Hepatocyte (in vitro differentiated cells): ENCODE results near the gene RYR3. TPM values are rescaled to one million over a fixed set of nuclear protein-coding genes. Genes with fewer than 3 reads are reported as not detected.

Experiments used
- DNase-seq: peaks from one replicate; pipeline ENCODE4 v3.0.0-alpha.2; 2016; ENCODE audit warnings: low spot score
- H2AFZ ChIP-seq: fragments of 200-600 bp; sonication (generic); 2 replicates; pipeline ENCODE4 v1.6.0; 2016; ENCODE audit warnings: antibody characterized with exemption, mild to moderate bottlenecking
- H3K27ac ChIP-seq: fragments of 200-600 bp; sonication (generic); 2 replicates; pipeline ENCODE4 v1.5.1; 2016; ENCODE audit warnings: mild to moderate bottlenecking
- H3K27me3 ChIP-seq: fragments of 200-600 bp; sonication (generic); 2 replicates; pipeline ENCODE4 v1.6.1; 2016
- H3K36me3 ChIP-seq: fragments of 200-600 bp; sonication (generic); replicated peaks from 2 replicates; pipeline ENCODE4 v1.5.1; 2016; ENCODE audit warnings: low read depth; ENCODE audit not compliant: insufficient read depth
- H3K4me1 ChIP-seq: fragments of 200-600 bp; sonication (generic); 2 replicates; pipeline ENCODE4 v1.5.1; 2016; ENCODE audit warnings: mild to moderate bottlenecking, moderate library complexity; ENCODE audit not compliant: insufficient read depth
- H3K4me2 ChIP-seq: fragments of 200-600 bp; sonication (generic); 2 replicates; pipeline ENCODE4 v1.6.0; 2016
- H3K4me3 ChIP-seq: fragments of 200-600 bp; sonication (generic); 2 replicates; pipeline ENCODE4 v1.5.1; 2016; ENCODE audit warnings: mild to moderate bottlenecking
- H3K79me2 ChIP-seq: fragments of 200-600 bp; sonication (generic); 2 replicates; pipeline ENCODE4 v1.6.0; 2017; ENCODE audit warnings: mild to moderate bottlenecking
- H3K9me2 ChIP-seq: fragments of 200-600 bp; sonication (generic); replicated peaks from 2 replicates; pipeline ENCODE4 v1.6.0; 2017; ENCODE audit warnings: mild to moderate bottlenecking; ENCODE audit not compliant: insufficient read depth
- H3K9me3 ChIP-seq: fragments of 200-600 bp; sonication (generic); 2 replicates; pipeline ENCODE4 v1.5.1; 2016; ENCODE audit warnings: low read depth, mild to moderate bottlenecking
- H4K20me1 ChIP-seq: fragments of 200-600 bp; sonication (generic); 2 replicates; pipeline ENCODE4 v1.6.0; 2016; ENCODE audit warnings: mild to moderate bottlenecking; ENCODE audit not compliant: insufficient read depth, poor library complexity, severe bottlenecking
- CTCF ChIP-seq: fragments of 200-600 bp; sonication (generic); IDR thresholded peaks from 2 replicates; pipeline ENCODE4 v1.5.1; 2016; ENCODE audit warnings: antibody characterized with exemption, mild to moderate bottlenecking; ENCODE audit not compliant: poor library complexity
- EZH2 ChIP-seq: fragments of 200-600 bp; sonication (generic); IDR thresholded peaks from 2 replicates; pipeline ENCODE4 v1.6.1; 2016; ENCODE audit warnings: antibody characterized with exemption, mild to moderate bottlenecking, borderline replicate concordance
- EZH2phosphoT487 ChIP-seq: fragments of 200-600 bp; sonication (generic); IDR thresholded peaks from one replicate; pipeline ENCODE4 v1.6.1; 2018; ENCODE audit warnings: antibody characterized with exemption, mild to moderate bottlenecking, low read depth, moderate library complexity; ENCODE audit not compliant: unreplicated experiment, severe bottlenecking
- WGBS: methylation state at CpG from one replicate; pipeline ENCODE4 v1.1.6; 2016; ENCODE audit warnings: low lambda C conversion rate; ENCODE audit errors: missing lambda C conversion rate; 5-methylcytosine and 5-hydroxymethylcytosine counted together
- polyA plus RNA-seq: library from polyadenylated mRNA; unstranded; fragments of >200 nt; fragmentation: Nextera tagmentation; extraction: Ambion mirVana; gene quantifications from 2 replicates; pipeline ENCODE4 v1.2.1, GENCODE V29; 2016
- total RNA-seq: library from RNA; depleted of rRNA; stranded (reverse); fragments of >200 nt; gene quantifications from 2 replicates; pipeline ENCODE4 v1.2.3, GENCODE V29; 2014

The RYR3 gene
- total and polyA plus RNA-seq, 2 experiments from 2014 or later: 0.36 to 0.37 TPM

DNA sequence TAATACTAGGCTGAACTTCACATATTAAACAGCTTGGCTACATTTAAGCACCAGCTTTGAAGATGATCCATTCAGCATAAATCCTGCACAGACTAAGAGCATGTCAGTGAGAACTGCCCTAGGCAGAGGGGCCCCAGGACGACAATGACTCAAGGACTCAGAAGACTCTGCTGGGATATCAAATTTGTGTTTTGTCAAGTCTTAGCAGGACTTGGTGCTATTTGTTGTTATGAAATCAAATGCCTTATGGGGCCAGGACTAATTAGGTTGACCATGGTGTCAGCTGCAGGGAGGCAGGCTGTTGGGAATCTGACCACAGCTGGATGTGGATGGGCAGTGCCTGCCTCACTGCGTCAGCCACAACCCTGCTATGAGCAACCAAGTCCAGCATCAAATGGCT lies 91.8 kb downstream of the RYR3 start:
- no peaks in the 10 kb centered on the region for H3K9me2 ChIP-seq
- H3K36me3 ChIP-seq: no peaks in the 10 kb centered on the region
- H3K4me2 ChIP-seq: no peak overlapping the region
- 75% methylated on average over 2 of the region's 2 CpGs for WGBS
- H3K9me3 ChIP-seq: no peaks in the 10 kb centered on the region
- no peaks in the 10 kb centered on the region for H3K4me1 ChIP-seq
- H3K27ac ChIP-seq: no peak overlapping the region
- TF ChIP-seq EZH2: no peak
- no peak for TF ChIP-seq EZH2phosphoT487
- H3K79me2 ChIP-seq: no peaks in the 10 kb centered on the region
- H3K27me3 ChIP-seq: no peaks in the 10 kb centered on the region
- no peak overlapping the region for H2AFZ ChIP-seq
- H4K20me1 ChIP-seq: no peaks in the 10 kb centered on the region
- DNase-seq: no peak
- no peak overlapping the region for H3K4me3 ChIP-seq

GRCh38 chr15:33405096-33405495 lies 94.3 kb downstream of the RYR3 start:
- 79% methylated on average over 1 of the region's 1 CpG for WGBS
- Histone ChIP-seq H3K4me2 (no peak overlapping the region), H3K79me2 (no peaks in the 10 kb centered on the region), H3K4me3 (no peak overlapping the region), H3K27ac (no peak overlapping the region), H3K9me3 (no peaks in the 10 kb centered on the region), H3K27me3 (no peaks in the 10 kb centered on the region), H3K9me2 (no peaks in the 10 kb centered on the region), H2AFZ (no peak overlapping the region), H3K4me1 (no peaks in the 10 kb centered on the region), H3K36me3 (no peaks in the 10 kb centered on the region), H4K20me1 (no peaks in the 10 kb centered on the region)
- TF ChIP-seq CTCF (no peak), EZH2phosphoT487 (no peak), EZH2 (no peak)
- no peak for DNase-seq

- Histone ChIP-seq H4K20me1 (no peaks in the 10 kb centered on the region), H3K4me2 (no peak overlapping the region), H3K4me1 (no peaks in the 10 kb centered on the region), H2AFZ (no peak overlapping the region), H3K79me2 (no peaks in the 10 kb centered on the region), H3K36me3 (no peaks in the 10 kb centered on the region), H3K9me2 (no peaks in the 10 kb centered on the region), H3K27me3 (no peaks in the 10 kb centered on the region), H3K9me3 (no peaks in the 10 kb centered on the region), H3K4me3 (no peak overlapping the region), H3K27ac (no peak overlapping the region)
- WGBS: 91% methylated on average over 7 of the region's 7 CpGs
- no peak for DNase-seq
- no peak for TF ChIP-seq EZH2
- TF ChIP-seq EZH2phosphoT487: no peak
- TF ChIP-seq CTCF: no peak
Observed at GRCh38 chr15:33411596-33412540, 101.1 kb downstream of the RYR3 start.

GRCh38 chr15:33419701-33420100 lies 108.9 kb downstream of the RYR3 start:
- 89% methylated on average over 4 of the region's 4 CpGs for WGBS

More at GRCh38 chr15:33419701-33420100, 108.9 kb downstream of the RYR3 start:
- Histone ChIP-seq H3K79me2 (no peaks in the 10 kb centered on the region), H3K4me1 (no peaks in the 10 kb centered on the region), H3K36me3 (no peaks in the 10 kb centered on the region), H2AFZ (no peak overlapping the region), H3K9me2 (no peaks in the 10 kb centered on the region), H3K27ac (no peak overlapping the region), H3K9me3 (no peaks in the 10 kb centered on the region), H3K4me3 (no peak overlapping the region), H4K20me1 (no peaks in the 10 kb centered on the region), H3K4me2 (no peak overlapping the region), H3K27me3 (no peaks in the 10 kb centered on the region)
- no peak for DNase-seq
- TF ChIP-seq EZH2 (no peak), CTCF (no peak), EZH2phosphoT487 (no peak)
